Progenitor cell of endocrine pancreas (in vitro differentiated cells): ENCODE results near the gene KCTD19. TPM values are rescaled to one million over a fixed set of nuclear protein-coding genes. Genes with fewer than 3 reads are reported as not detected.

Experiments
- DNase-seq: peaks from one replicate; pipeline ENCODE4 v3.0.0; 2021; ENCODE audit warnings: low spot score; ENCODE audit not compliant: unreplicated experiment
- H3K27ac Mint-ChIP-seq: 2 replicates; pipeline ENCODE4 v1.8.0; 2021; ENCODE audit warnings: mild to moderate bottlenecking, moderate library complexity, mixed read lengths
- H3K27me3 Mint-ChIP-seq: 2 replicates; pipeline ENCODE4 v1.8.0; 2021; ENCODE audit warnings: mixed read lengths
- H3K36me3 Mint-ChIP-seq: 2 replicates; pipeline ENCODE4 v1.8.0; 2022; ENCODE audit warnings: mixed read lengths; ENCODE audit not compliant: insufficient read depth
- H3K4me1 Mint-ChIP-seq: 2 replicates; pipeline ENCODE4 v1.8.0; 2021; ENCODE audit warnings: low read depth, mixed read lengths
- H3K4me3 Mint-ChIP-seq: 2 replicates; pipeline ENCODE4 v1.8.0; 2021; ENCODE audit warnings: low read depth, mild to moderate bottlenecking, moderate library complexity, mixed read lengths
- H3K9me3 Mint-ChIP-seq: 2 replicates; pipeline ENCODE4 v1.8.0; 2021; ENCODE audit warnings: low read depth, mixed read lengths
- CTCF ChIP-seq: fragments of 200-600 bp; sonication (generic); IDR thresholded peaks from one replicate; pipeline ENCODE4 v1.5.0; 2021; ENCODE audit warnings: antibody characterized with exemption, mild to moderate bottlenecking; ENCODE audit not compliant: unreplicated experiment
- total RNA-seq: library from RNA; stranded (reverse); gene quantifications from 2 replicates; pipeline ENCODE4 v1.2.1, GENCODE V29; 2021

The KCTD19 gene
- total RNA-seq, 1 donor from 2014 or later, result 0.14 TPM

GRCh38 chr16:67310561-67310960, 16.0 kb downstream of the KCTD19 start:
- no peaks in the 10 kb centered on the region for H3K36me3 Mint-ChIP-seq
- peaks cover 19% of the 10 kb centered on the region for H3K27me3 Mint-ChIP-seq

DNA sequence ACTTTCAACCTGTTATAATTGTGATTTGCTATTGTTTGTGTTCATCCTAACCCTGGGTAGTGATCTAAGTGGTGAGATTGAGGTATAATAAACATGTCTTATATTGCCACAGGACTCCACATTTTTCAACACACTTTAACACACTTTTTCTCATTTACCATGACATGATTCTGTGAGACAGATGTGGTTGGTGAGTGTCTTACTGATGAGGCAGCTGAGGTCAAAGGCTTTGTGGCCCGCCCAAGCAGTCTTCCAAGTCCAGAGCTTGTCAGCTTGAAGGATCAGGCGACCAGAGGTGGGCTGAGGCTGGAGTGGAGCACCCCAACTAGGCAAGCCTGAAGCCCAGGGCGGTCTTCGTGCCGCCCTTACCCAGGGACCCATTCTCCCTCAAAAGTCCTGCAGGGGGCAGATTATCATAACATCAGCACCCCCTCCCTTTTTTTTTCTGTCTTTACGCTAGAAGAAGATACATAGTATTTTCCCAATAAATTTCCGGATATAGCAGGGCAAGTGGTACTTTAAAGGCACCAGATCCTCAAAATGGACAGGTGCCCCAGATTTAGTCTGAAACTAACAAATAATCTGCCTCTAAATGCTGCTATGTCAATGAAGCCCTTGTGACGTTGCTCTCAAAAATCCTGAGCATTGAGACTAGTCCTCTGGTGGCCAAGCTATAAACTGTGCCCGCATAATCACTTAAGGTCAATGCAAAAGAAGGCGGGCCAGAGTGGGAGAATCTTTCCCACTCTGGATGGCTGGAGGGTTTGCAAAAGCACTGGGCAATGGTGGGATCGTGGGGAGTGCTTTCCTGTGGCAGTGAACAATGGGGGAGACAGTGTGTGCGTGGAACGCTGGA, 21.1 kb downstream of the KCTD19 start:
- no peaks in the 10 kb centered on the region for H3K36me3 Mint-ChIP-seq
- H3K4me3 Mint-ChIP-seq, result no peak overlapping the region
- no peak for TF ChIP-seq CTCF
- peaks cover 4% of the 10 kb centered on the region for H3K9me3 Mint-ChIP-seq
- H3K27me3 Mint-ChIP-seq, result peaks cover 24% of the 10 kb centered on the region
- no peak overlapping the region for H3K27ac Mint-ChIP-seq
- no peaks in the 10 kb centered on the region for H3K4me1 Mint-ChIP-seq
- DNase-seq, result no peak

More at GRCh38 chr16:67310561-67310960, 16.0 kb downstream of the KCTD19 start:
- Mint-ChIP-seq H3K4me3 (no peak overlapping the region), H3K27ac (no peak overlapping the region), H3K4me1 (peaks cover 5% of the 10 kb centered on the region), H3K9me3 (peaks cover 4% of the 10 kb centered on the region)
- DNase-seq, result no peak
- TF ChIP-seq CTCF, result no peak

DNA sequence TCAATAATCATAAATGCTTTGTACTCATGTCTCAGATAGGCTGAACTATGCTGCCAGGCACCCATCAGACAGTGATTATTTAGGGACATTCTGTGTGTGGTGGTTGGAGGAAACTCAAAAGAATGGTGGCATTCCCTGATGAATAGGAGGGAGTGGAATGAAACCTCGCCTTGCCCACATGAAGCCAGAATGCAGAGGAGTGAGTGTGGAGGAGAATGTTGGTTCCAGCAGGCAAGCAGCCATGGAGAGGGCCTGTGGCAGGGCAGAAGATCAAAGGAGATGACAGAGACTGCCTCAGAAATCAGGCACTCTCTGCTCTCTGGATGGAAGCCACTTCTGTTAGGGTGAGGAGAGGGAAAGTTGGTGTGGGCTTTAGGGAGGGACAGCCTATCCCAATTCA, 22.5 kb downstream of the KCTD19 start:
- DNase-seq, result no peak
- H3K27me3 Mint-ChIP-seq, result peaks cover 18% of the 10 kb centered on the region
- no peaks in the 10 kb centered on the region for H3K4me1 Mint-ChIP-seq
- no peak overlapping the region for H3K4me3 Mint-ChIP-seq
- peaks cover 4% of the 10 kb centered on the region for H3K9me3 Mint-ChIP-seq
- no peak overlapping the region for H3K27ac Mint-ChIP-seq
- H3K36me3 Mint-ChIP-seq, result no peaks in the 10 kb centered on the region
- TF ChIP-seq CTCF, result no peak

GRCh38 chr16:67302970-67303369, 23.6 kb downstream of the KCTD19 start:
- H3K36me3 Mint-ChIP-seq, result no peaks in the 10 kb centered on the region
- peaks cover 17% of the 10 kb centered on the region for H3K27me3 Mint-ChIP-seq
- H3K9me3 Mint-ChIP-seq, result peaks cover 4% of the 10 kb centered on the region
- no peak overlapping the region for H3K27ac Mint-ChIP-seq
- no peak for TF ChIP-seq CTCF
- H3K4me1 Mint-ChIP-seq, result no peaks in the 10 kb centered on the region
- no peak for DNase-seq
- H3K4me3 Mint-ChIP-seq, result no peak overlapping the region

DNA sequence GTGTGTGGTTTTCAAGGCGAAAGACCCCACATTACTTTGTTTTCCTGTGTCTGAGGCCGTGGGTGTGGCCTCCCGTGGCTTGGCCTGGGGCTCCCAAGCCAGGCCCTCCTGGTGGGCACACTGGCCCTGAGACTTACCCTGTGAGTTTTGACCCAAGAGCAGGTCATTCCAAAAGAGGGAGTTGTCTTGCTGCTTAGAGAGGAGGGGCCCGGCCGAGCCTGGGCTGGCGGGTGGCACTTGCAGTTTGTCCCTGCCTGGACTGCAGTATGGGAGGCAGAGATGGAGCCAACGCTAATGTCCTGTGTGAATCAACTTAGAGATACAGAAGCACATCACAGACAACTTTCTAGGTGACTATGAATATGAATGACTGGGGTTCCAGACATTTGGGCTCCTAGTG, 24.5 kb downstream of the KCTD19 start:
- peaks cover 4% of the 10 kb centered on the region for H3K9me3 Mint-ChIP-seq
- no peak overlapping the region for H3K27ac Mint-ChIP-seq
- DNase-seq, result no peak
- H3K27me3 Mint-ChIP-seq, result peaks cover 22% of the 10 kb centered on the region
- H3K36me3 Mint-ChIP-seq, result no peaks in the 10 kb centered on the region
- no peak overlapping the region for H3K4me3 Mint-ChIP-seq
- H3K4me1 Mint-ChIP-seq, result no peaks in the 10 kb centered on the region
- TF ChIP-seq CTCF, result no peak
